Transverse colon (tissue), 4 donors: ENCODE measurements around the gene CERS4. TPM values are rescaled to one million over a fixed set of nuclear protein-coding genes. Genes with fewer than 3 reads are reported as not detected.
"Not testable (repeated sequence)": the region's sequence is repeated elsewhere in the genome, so short reads cannot be mapped to it uniquely, and the experiment has no call there.

ENCODE experiments used
- DNase-seq: peaks from one replicate; pipeline ENCODE4 v3.0.0-alpha.2; 2019
- H3K27ac ChIP-seq, 4 donors: fragments of 200-600 bp; sonication (generic); 2 replicates each; pipeline ENCODE4 v1.5.1; 2016 to 2018; ENCODE audit warnings: inconsistent platforms in 4 of 4
- H3K27me3 ChIP-seq: fragments of 200-600 bp; sonication (generic); 2 replicates; pipeline ENCODE4 v1.5.1; 2017; ENCODE audit warnings: inconsistent platforms
- H3K36me3 ChIP-seq, 4 donors: fragments of 200-600 bp; sonication (generic); 2 replicates each; pipeline ENCODE4 v1.5.1; 2017 to 2019; ENCODE audit warnings: inconsistent platforms in 4 of 4
- H3K4me1 ChIP-seq, 4 donors: fragments of 200-600 bp; sonication (generic); 2 replicates each; pipeline ENCODE4 v1.5.1; 2017 to 2020; ENCODE audit warnings: inconsistent platforms in 4 of 4
- H3K4me3 ChIP-seq, 4 donors: fragments of 200-600 bp; sonication (generic); 1 replicate in 1 of 4; 2 replicates in 3 of 4; pipeline versions ENCODE4 v1.5.1 to v1.6.1; 2017 to 2019; ENCODE audit warnings: inconsistent platforms in 4 of 4
- H3K9me3 ChIP-seq, 2 donors: fragments of 200-600 bp; sonication (generic); 2 replicates each; pipeline ENCODE4 v1.5.1; 2017 to 2019; ENCODE audit warnings: inconsistent platforms in 2 of 2
- EP300 ChIP-seq: sonication (generic); formaldehyde crosslinking; IDR thresholded peaks from one replicate; pipeline ENCODE4 v1.6.1; 2017; ENCODE audit warnings: antibody characterized with exemption, low read depth
- POLR2A ChIP-seq: fragments of 450-650 bp; IDR thresholded peaks from one replicate; pipeline ENCODE4 v1.6.1; 2016; ENCODE audit warnings: antibody characterized with exemption, mild to moderate bottlenecking, moderate library complexity
- POLR2AphosphoS5 ChIP-seq, 3 donors: sonication (generic); formaldehyde crosslinking; IDR thresholded peaks; one replicate each; pipeline ENCODE4 v1.6.1; 2016; ENCODE audit warnings: antibody characterized with exemption in 3 of 3
- WGBS, 2 donors: methylation state at CpG; one replicate each; pipeline ENCODE4 v1.1.5; 2018; ENCODE audit warnings: low coverage in 1 of 2; 5-methylcytosine and 5-hydroxymethylcytosine counted together
- in situ Hi-C, 4 donors: fragments of 200-750 bp; cut with MboI; loops; one replicate each; pipeline versions ENCODE4 v1.15.0 to v1.15.1; 2017; ENCODE audit warnings: low sequenced_read_pairs in 3 of 4, low pct_ligation_motif_present in 1 of 4, low pct_unique_long_range_greater_than_20kb in 1 of 4
- intact Hi-C: fragments of 100-400 bp; cut with DNase I; formaldehyde crosslinking; loops from one replicate; pipeline ENCODE4 v1.15.1; 2023; ENCODE audit warnings: low total_unique reads
- total RNA-seq, 4 donors: library from RNA; depleted of rRNA; stranded (reverse); fragments of >200 nt; gene quantifications; one replicate each; pipeline ENCODE4 v1.1.0, GENCODE V29; 2016
- TF ChIP-seq, protein P1 (sequence below), 5 experiments: fragments of 200-600 bp in 3 of 5; fragments of 450-650 bp in 2 of 5; sonication (generic) in 3 of 5; IDR thresholded peaks; 1 replicate in 2 of 5; 2 replicates in 3 of 5; pipeline ENCODE4 v1.5.1; 2016 to 2017; ENCODE audit warnings: antibody characterized with exemption in 5 of 5, inconsistent platforms in 3 of 5, mild to moderate bottlenecking in 2 of 5, moderate library complexity in 1 of 5

Gene CERS4
- total RNA-seq, 4 donors from 2014 or later = 3.4 to 58.0 (median 19.7) TPM

DNA sequence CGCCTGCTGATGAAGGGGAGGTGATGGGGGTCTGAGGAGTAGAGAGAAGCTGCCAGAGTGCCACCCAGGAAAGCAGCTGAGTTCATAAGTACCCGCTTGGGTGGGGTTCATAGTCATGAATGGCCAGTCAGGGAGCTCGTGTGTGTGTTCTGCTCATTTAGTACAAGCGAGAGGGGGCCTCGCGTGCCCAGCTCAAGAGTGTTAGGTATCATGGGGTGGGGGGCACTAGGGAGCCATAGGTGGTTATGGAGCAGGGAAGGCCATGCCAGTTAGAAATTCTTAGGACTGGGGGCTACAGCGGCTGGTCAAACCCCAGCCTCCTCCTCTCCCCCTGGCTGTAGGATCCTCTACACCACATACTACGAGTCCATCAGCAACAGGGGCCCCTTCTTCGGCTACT is 52.2 kb downstream of the CERS4 start:
- Histone ChIP-seq H3K4me1 (no peaks in the 10 kb centered on the region), H3K27ac (no peak overlapping the region), H3K9me3 (no peaks in the 10 kb centered on the region), H3K27me3 (no peaks in the 10 kb centered on the region), H3K36me3 (no peaks in the 10 kb centered on the region), H3K4me3 (no peak overlapping the region)
- intact Hi-C loops (no loop called here), in situ Hi-C loops (no loop called here)
- 91% methylated on average over 9 of the region's 9 CpGs; no CpG with 5 or more reads in 1 of the 2 donors for WGBS, 2 donors
- no peak for DNase-seq
- TF ChIP-seq, protein P1, sequence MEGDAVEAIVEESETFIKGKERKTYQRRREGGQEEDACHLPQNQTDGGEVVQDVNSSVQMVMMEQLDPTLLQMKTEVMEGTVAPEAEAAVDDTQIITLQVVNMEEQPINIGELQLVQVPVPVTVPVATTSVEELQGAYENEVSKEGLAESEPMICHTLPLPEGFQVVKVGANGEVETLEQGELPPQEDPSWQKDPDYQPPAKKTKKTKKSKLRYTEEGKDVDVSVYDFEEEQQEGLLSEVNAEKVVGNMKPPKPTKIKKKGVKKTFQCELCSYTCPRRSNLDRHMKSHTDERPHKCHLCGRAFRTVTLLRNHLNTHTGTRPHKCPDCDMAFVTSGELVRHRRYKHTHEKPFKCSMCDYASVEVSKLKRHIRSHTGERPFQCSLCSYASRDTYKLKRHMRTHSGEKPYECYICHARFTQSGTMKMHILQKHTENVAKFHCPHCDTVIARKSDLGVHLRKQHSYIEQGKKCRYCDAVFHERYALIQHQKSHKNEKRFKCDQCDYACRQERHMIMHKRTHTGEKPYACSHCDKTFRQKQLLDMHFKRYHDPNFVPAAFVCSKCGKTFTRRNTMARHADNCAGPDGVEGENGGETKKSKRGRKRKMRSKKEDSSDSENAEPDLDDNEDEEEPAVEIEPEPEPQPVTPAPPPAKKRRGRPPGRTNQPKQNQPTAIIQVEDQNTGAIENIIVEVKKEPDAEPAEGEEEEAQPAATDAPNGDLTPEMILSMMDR (IDR thresholded peaks at IDR 0.05) = no peak
- TF ChIP-seq EP300 (no peak), POLR2A (no peak), POLR2AphosphoS5 (IDR thresholded peaks at IDR 0.05) (no peak)

DNA sequence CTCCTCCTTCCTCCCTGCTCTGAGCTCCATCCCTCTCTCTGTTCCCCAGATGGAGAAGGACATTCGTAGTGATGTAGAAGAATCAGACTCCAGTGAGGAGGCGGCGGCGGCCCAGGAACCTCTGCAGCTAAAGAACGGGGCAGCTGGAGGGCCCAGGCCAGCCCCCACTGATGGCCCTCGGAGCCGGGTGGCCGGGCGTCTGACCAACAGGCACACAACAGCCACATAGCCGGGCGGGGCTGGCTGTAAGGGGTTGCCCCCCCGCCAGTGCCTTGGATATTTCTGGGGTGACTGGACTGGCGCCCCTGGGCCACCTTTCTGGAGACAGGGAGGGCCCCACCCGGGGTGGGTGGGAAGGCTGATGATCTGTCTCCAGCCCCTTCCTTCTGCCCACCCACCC is 52.7 kb downstream of the CERS4 start:
- Histone ChIP-seq H3K36me3 (no peaks in the 10 kb centered on the region), H3K27me3 (no peaks in the 10 kb centered on the region), H3K27ac (no peak overlapping the region), H3K4me3 (no peak overlapping the region), H3K9me3 (no peaks in the 10 kb centered on the region), H3K4me1 (no peaks in the 10 kb centered on the region)
- WGBS, 2 donors = 91% methylated on average over 14 of the region's 14 CpGs; no CpG with 5 or more reads in 1 of the 2 donors
- in situ Hi-C loops = no loop called here
- no peak for DNase-seq
- intact Hi-C loops = no loop called here
- TF ChIP-seq EP300 = no peak
- TF ChIP-seq POLR2A = no peak
- TF ChIP-seq POLR2AphosphoS5 (IDR thresholded peaks at IDR 0.05) = no peak
- TF ChIP-seq, protein P1 (IDR thresholded peaks at IDR 0.05) = no peak

DNA sequence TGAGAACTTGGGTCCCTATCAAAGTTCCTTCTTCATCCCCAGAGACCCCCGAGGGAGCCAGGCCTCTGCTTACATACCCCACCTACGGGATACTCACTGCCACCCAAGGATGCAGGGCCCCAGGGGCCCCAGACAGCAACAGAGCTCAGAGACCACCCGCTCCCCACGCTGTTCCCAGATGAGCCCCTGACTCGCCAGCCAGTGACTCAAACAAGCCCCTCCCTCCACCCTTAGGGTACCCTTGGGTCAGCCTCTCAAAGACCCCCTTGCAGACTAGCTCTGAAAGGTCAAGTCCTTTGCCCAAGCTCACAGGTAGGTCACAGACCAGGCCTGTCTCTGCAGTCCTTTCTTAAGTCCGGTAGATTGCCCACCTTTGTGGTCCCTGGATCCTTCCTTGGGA is 53.3 kb downstream of the CERS4 start:
- Histone ChIP-seq H3K4me1 (no peaks in the 10 kb centered on the region), H3K9me3 (no peaks in the 10 kb centered on the region), H3K27me3 (peaks cover 3% of the 10 kb centered on the region), H3K27ac (no peak overlapping the region), H3K36me3 (no peaks in the 10 kb centered on the region), H3K4me3 (no peak overlapping the region)
- no peak for DNase-seq
- 95 to 100% methylated on average over 1 to 6 of the region's 6 CpGs for WGBS, 2 donors
- in situ Hi-C loops = no loop called here
- intact Hi-C loops = no loop called here
- TF ChIP-seq EP300 = no peak
- no peak for TF ChIP-seq POLR2AphosphoS5 (IDR thresholded peaks at IDR 0.05)

DNA sequence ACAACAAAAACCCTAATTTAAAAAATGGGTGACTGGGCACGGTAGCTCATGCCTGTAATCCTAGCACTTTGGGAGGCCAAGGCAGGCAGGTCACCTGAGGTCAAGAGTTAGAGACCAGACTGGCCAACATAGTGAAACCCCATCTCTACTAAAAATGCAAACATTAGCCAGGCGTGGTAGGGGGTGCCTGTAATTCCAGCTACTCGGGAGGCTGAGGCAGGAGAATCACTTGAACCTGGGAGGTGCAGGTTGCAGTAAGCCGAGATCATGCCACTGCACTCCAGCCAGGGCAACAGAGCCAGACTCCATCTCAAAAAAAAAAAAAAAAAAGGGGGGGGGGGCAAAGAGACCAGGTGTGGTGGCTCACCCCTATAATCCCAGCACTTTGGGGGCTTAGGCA is 55.1 kb downstream of the CERS4 start:
- H3K36me3 ChIP-seq, H3K4me1 ChIP-seq, H3K27ac ChIP-seq, H3K9me3 ChIP-seq, DNase-seq, H3K4me3 ChIP-seq, in situ Hi-C loops, intact Hi-C loops: not testable (repeated sequence)
- peaks cover 12% of the 10 kb centered on the region for H3K27me3 ChIP-seq
- WGBS, 2 donors = 67 to 100% methylated on average over 1 to 4 of the region's 4 CpGs

DNA sequence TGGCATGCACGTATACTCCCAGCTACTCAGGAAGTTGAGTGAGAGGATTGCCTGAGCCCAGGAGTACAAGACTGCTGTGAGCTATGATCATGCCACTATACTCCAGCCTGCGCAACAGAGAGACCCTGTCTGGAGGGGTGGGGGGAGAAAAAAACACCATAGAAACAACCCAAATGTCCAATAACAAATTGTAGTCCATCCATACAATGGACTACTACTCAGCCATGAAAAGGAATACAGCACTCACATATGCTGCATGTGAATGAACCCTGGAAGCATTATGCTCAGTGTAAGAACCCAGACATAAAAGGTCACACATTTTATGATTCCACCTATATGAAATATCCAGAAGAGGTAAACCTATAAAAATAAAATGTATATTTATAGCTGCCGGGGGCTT is 56.7 kb downstream of the CERS4 start:
- no peak for DNase-seq
- in situ Hi-C loops = loop anchor here in 1 of 4 donors (5.0 kb wide), 1 partner anchor 56 kb away; the partner anchor contains the start of genes NDUFA7 and RPS28
- H3K4me1 ChIP-seq = peaks cover 0 to 11% (median 3%) of the 10 kb centered on the region in 4 donors
- no peaks in the 10 kb centered on the region for H3K36me3 ChIP-seq
- intact Hi-C loops = no loop called here
- H3K9me3 ChIP-seq = no peaks in the 10 kb centered on the region
- no peak overlapping the region for H3K27ac ChIP-seq
- no peak for TF ChIP-seq POLR2AphosphoS5 (IDR thresholded peaks at IDR 0.05)
- TF ChIP-seq, protein P1 (IDR thresholded peaks at IDR 0.05) = no peak
- TF ChIP-seq EP300 = no peak
- no peak for TF ChIP-seq POLR2A
- no peak overlapping the region for H3K4me3 ChIP-seq
- WGBS, 2 donors = 75% methylated on average over 3 of the region's 3 CpGs
- peaks cover 12% of the 10 kb centered on the region for H3K27me3 ChIP-seq
